SK-N-SH treated with all-trans-retinoic acid at 6 μM for 48 hours (cell line): ENCODE data around the gene FNDC1.

Experiments
- ATAC-seq: fragments of 200-7000 bp; cut with Tn5 transposase; 3 replicates; pipeline ENCODE4 v1.9.1; 2020; ENCODE audit warnings: mild to moderate bottlenecking, moderate library complexity
- ARNTL ChIP-seq: fragments of 450-650 bp; formaldehyde crosslinking; IDR thresholded peaks from 2 replicates; pipeline ENCODE4 v1.5.0; 2020; ENCODE audit warnings: low read depth, mild to moderate bottlenecking, moderate library complexity, borderline replicate concordance
- BACH2 ChIP-seq: fragments of 250-450 bp; sonication (Bioruptor Pico); IDR thresholded peaks from 2 replicates; pipeline ENCODE4 v1.9.0; 2021; ENCODE audit warnings: mild to moderate bottlenecking, borderline replicate concordance
- CREB5 ChIP-seq: fragments of 250-450 bp; sonication (Bioruptor Pico); IDR thresholded peaks from 2 replicates; pipeline ENCODE4 v1.5.1; 2020; ENCODE audit warnings: low read depth, mild to moderate bottlenecking, moderate library complexity
- CSDC2 ChIP-seq: fragments of 250-450 bp; sonication (Bioruptor Pico); IDR thresholded peaks from 2 replicates; pipeline ENCODE4 v1.5.0; 2020; ENCODE audit warnings: mild to moderate bottlenecking, moderate library complexity
- CSRNP3 ChIP-seq: fragments of 250-450 bp; sonication (Bioruptor Pico); IDR thresholded peaks from 2 replicates; pipeline ENCODE4 v1.5.1; 2021; ENCODE audit warnings: mild to moderate bottlenecking, moderate library complexity
- GLIS3 ChIP-seq: fragments of 250-450 bp; sonication (Bioruptor Pico); IDR thresholded peaks from 2 replicates; pipeline ENCODE4 v1.5.0; 2020; ENCODE audit warnings: mild to moderate bottlenecking, moderate library complexity
- ISL1 ChIP-seq: fragments of 250-450 bp; sonication (Bioruptor Pico); IDR thresholded peaks from 2 replicates; pipeline ENCODE4 v2.1.2; 2022; ENCODE audit warnings: mild to moderate bottlenecking, moderate library complexity
- OSR1 ChIP-seq: fragments of 250-450 bp; sonication (Bioruptor Pico); IDR thresholded peaks from 2 replicates; pipeline ENCODE4 v1.8.0; 2022; ENCODE audit warnings: moderate library complexity, mild to moderate bottlenecking, inconsistent platforms
- PATZ1 ChIP-seq: fragments of 250-450 bp; sonication (Bioruptor Pico); IDR thresholded peaks from 2 replicates; pipeline ENCODE4 v1.8.0; 2020; ENCODE audit warnings: mild to moderate bottlenecking, moderate library complexity, borderline replicate concordance
- POU6F1 ChIP-seq: fragments of 250-450 bp; sonication (Bioruptor Pico); IDR thresholded peaks from 2 replicates; pipeline ENCODE4 v1.8.0; 2021; ENCODE audit warnings: low read depth, mild to moderate bottlenecking, moderate library complexity, borderline replicate concordance
- PPARA ChIP-seq: fragments of 250-450 bp; sonication (Bioruptor Pico); IDR thresholded peaks from 2 replicates; pipeline ENCODE4 v1.5.0; 2020; ENCODE audit warnings: mild to moderate bottlenecking, borderline replicate concordance
- RARB ChIP-seq: fragments of 250-450 bp; sonication (Bioruptor Pico); IDR thresholded peaks from 2 replicates; pipeline ENCODE4 v1.8.0; 2021; ENCODE audit warnings: mild to moderate bottlenecking, moderate library complexity
- SNAI2 ChIP-seq: fragments of 250-450 bp; sonication (Bioruptor Pico); IDR thresholded peaks from 2 replicates; pipeline ENCODE4 v1.5.0; 2020; ENCODE audit warnings: mild to moderate bottlenecking, moderate library complexity
- TOX ChIP-seq: fragments of 250-450 bp; sonication (Bioruptor Pico); IDR thresholded peaks from 2 replicates; pipeline ENCODE4 v1.8.0; 2021; ENCODE audit warnings: mild to moderate bottlenecking, moderate library complexity, borderline replicate concordance
- TSHZ2 ChIP-seq: fragments of 250-450 bp; sonication (Bioruptor Pico); IDR thresholded peaks from 2 replicates; pipeline ENCODE4 v1.5.0; 2020; ENCODE audit warnings: mild to moderate bottlenecking, moderate library complexity
- ZC3H10 ChIP-seq: fragments of 250-450 bp; sonication (Bioruptor Pico); IDR thresholded peaks from 2 replicates; pipeline ENCODE4 v1.5.1; 2021; ENCODE audit warnings: mild to moderate bottlenecking, moderate library complexity
- ZFP3 ChIP-seq: fragments of 250-450 bp; sonication (Bioruptor Pico); IDR thresholded peaks from 2 replicates; pipeline ENCODE4 v1.5.0; 2020; ENCODE audit warnings: mild to moderate bottlenecking, moderate library complexity
- ZFP30 ChIP-seq: fragments of 450-650 bp; formaldehyde crosslinking; IDR thresholded peaks from 2 replicates; pipeline ENCODE4 v1.5.0; 2022; ENCODE audit warnings: mild to moderate bottlenecking, moderate library complexity
- ZNF565 ChIP-seq: fragments of 450-650 bp; formaldehyde crosslinking; conservative IDR thresholded peaks from 2 replicates; pipeline ENCODE4 v1.5.0; 2020; ENCODE audit warnings: low read depth, mild to moderate bottlenecking, moderate library complexity

The FNDC1 gene

GRCh38 chr6:159196430-159196975, 27.3 kb downstream of the FNDC1 start (continued):
- TF ChIP-seq TSHZ2 (CRISPR knock-in tag) (no peak), ZFP3 (CRISPR knock-in tag) (no peak), ZFP30 (CRISPR knock-in tag) (no peak)

GRCh38 chr6:159197251-159197650, 28.1 kb downstream of the FNDC1 start:
- ATAC-seq, result no peak
- TF ChIP-seq ARNTL (no peak), POU6F1 (CRISPR knock-in tag) (no peak), ZC3H10 (CRISPR knock-in tag) (no peak), OSR1 (CRISPR knock-in tag) (no peak), ZFP30 (CRISPR knock-in tag) (no peak), TSHZ2 (CRISPR knock-in tag) (no peak), SNAI2 (CRISPR knock-in tag) (no peak), ZFP3 (CRISPR knock-in tag) (no peak), CSRNP3 (no peak), RARB (CRISPR knock-in tag) (no peak), GLIS3 (CRISPR knock-in tag) (no peak), TOX (CRISPR knock-in tag) (no peak), PATZ1 (CRISPR knock-in tag) (no peak), BACH2 (no peak), ZNF565 (CRISPR knock-in tag) (no peak)

- no peak for ATAC-seq
- TF ChIP-seq TOX (CRISPR knock-in tag), result no peak
- TF ChIP-seq ZNF565 (CRISPR knock-in tag), result no peak
- TF ChIP-seq GLIS3 (CRISPR knock-in tag), result no peak
- no peak for TF ChIP-seq ISL1 (CRISPR knock-in tag)
- TF ChIP-seq PATZ1 (CRISPR knock-in tag), result no peak
- no peak for TF ChIP-seq CSRNP3
- no peak for TF ChIP-seq POU6F1 (CRISPR knock-in tag)
- TF ChIP-seq ZFP30 (CRISPR knock-in tag), result no peak
- TF ChIP-seq RARB (CRISPR knock-in tag), result no peak
- no peak for TF ChIP-seq PPARA (CRISPR knock-in tag)
- TF ChIP-seq CSDC2 (CRISPR knock-in tag), result no peak
- TF ChIP-seq CREB5, result no peak
Measured at GRCh38 chr6:159201336-159201735, 32.1 kb downstream of the FNDC1 start.
